ENCODE data around the gene ATP6V1D.
"Not testable (repeated sequence)": the region's sequence is repeated elsewhere in the genome, so short reads cannot be mapped to it uniquely, and the experiment has no call there.

ATP6V1D gene

GRCh38 chr14:67345583-67345982 is 14.0 kb downstream of the ATP6V1D start:
- Histone ChIP-seq H3K9me3 (ENCODE audit: insufficient read depth, low read length) (peaks cover 9% of the 10 kb centered on the region; the same call in 1 of the 2 replicates), H3K9ac (ENCODE audit: insufficient read length, low read depth) (no peak overlapping the region), H3K4me3 (ENCODE audit: insufficient read length, low read depth) (no peak overlapping the region), H3K36me3 (ENCODE audit: insufficient read depth, insufficient read length, low read length) (peaks cover 64% of the 10 kb centered on the region), H3K27me3 (ENCODE audit: insufficient read depth, insufficient read length) (no peaks in the 10 kb centered on the region), H3K4me1 (ENCODE audit: insufficient read depth, insufficient read length) (no peaks in the 10 kb centered on the region)
- DNase-seq (ENCODE audit: low read depth, low spot score) = no peak
- TF ChIP-seq SUZ12 (IDR thresholded peaks at IDR 0.05; ENCODE audit: extremely low read depth, insufficient read depth, insufficient read length) = no peak
- no peak for TF ChIP-seq YY1 (IDR thresholded peaks at IDR 0.05; ENCODE audit: insufficient read depth, insufficient read length)
- TF ChIP-seq ZNF274 (IDR thresholded peaks at IDR 0.05; ENCODE audit: low read depth, low read length) = no peak

- no peak overlapping the region for H3K9ac ChIP-seq (ENCODE audit: insufficient read length, low read depth)
These were observed 15.9 kb downstream of the ATP6V1D start for GRCh38 chr14:67343601-67344230.

GRCh38 chr14:67341231-67341630 is 18.4 kb downstream of the ATP6V1D start:
- not testable (repeated sequence) for H3K27me3 ChIP-seq (ENCODE audit: insufficient read depth, insufficient read length); DNase-seq (ENCODE audit: low read depth, low spot score); H3K4me1 ChIP-seq (ENCODE audit: insufficient read depth, insufficient read length); H3K9me3 ChIP-seq (ENCODE audit: insufficient read depth, low read length); H3K9ac ChIP-seq (ENCODE audit: insufficient read length, low read depth); H3K4me3 ChIP-seq (ENCODE audit: insufficient read length, low read depth)
- peaks cover 69% of the 10 kb centered on the region for H3K36me3 ChIP-seq (ENCODE audit: insufficient read depth, insufficient read length, low read length)

More at GRCh38 chr14:67343601-67344230, 15.9 kb downstream of the ATP6V1D start:
- TF ChIP-seq ZNF274 (IDR thresholded peaks at IDR 0.05; ENCODE audit: low read depth, low read length) (no peak), YY1 (IDR thresholded peaks at IDR 0.05; ENCODE audit: insufficient read depth, insufficient read length) (no peak), SUZ12 (IDR thresholded peaks at IDR 0.05; ENCODE audit: extremely low read depth, insufficient read depth, insufficient read length) (no peak)
- Histone ChIP-seq H3K27me3 (ENCODE audit: insufficient read depth, insufficient read length) (no peaks in the 10 kb centered on the region), H3K36me3 (ENCODE audit: insufficient read depth, insufficient read length, low read length) (peaks cover 61% of the 10 kb centered on the region), H3K4me1 (ENCODE audit: insufficient read depth, insufficient read length) (no peaks in the 10 kb centered on the region), H3K4me3 (ENCODE audit: insufficient read length, low read depth) (no peak overlapping the region), H3K9me3 (ENCODE audit: insufficient read depth, low read length) (peaks cover 9% of the 10 kb centered on the region; the same call in 1 of the 2 replicates)
- DNase-seq (ENCODE audit: low read depth, low spot score) = no peak

GRCh38 chr14:67335781-67336180 is 23.8 kb downstream of the ATP6V1D start:
- Histone ChIP-seq H3K9ac (ENCODE audit: insufficient read length, low read depth) (no peak overlapping the region), H3K4me3 (ENCODE audit: insufficient read length, low read depth) (no peak overlapping the region), H3K9me3 (ENCODE audit: insufficient read depth, low read length) (no peaks in the 10 kb centered on the region), H3K27me3 (ENCODE audit: insufficient read depth, insufficient read length) (no peaks in the 10 kb centered on the region), H3K4me1 (ENCODE audit: insufficient read depth, insufficient read length) (no peaks in the 10 kb centered on the region), H3K36me3 (ENCODE audit: insufficient read depth, insufficient read length, low read length) (peaks cover 72% of the 10 kb centered on the region)
- DNase-seq (ENCODE audit: low read depth, low spot score) = no peak
- TF ChIP-seq ZNF274 (IDR thresholded peaks at IDR 0.05; ENCODE audit: low read depth, low read length) (no peak), YY1 (IDR thresholded peaks at IDR 0.05; ENCODE audit: insufficient read depth, insufficient read length) (no peak), SUZ12 (IDR thresholded peaks at IDR 0.05; ENCODE audit: extremely low read depth, insufficient read depth, insufficient read length) (no peak)

- DNase-seq (ENCODE audit: low read depth, low spot score) = no peak
- H3K27me3 ChIP-seq (ENCODE audit: insufficient read depth, insufficient read length) = no peaks in the 10 kb centered on the region
- H3K9me3 ChIP-seq (ENCODE audit: insufficient read depth, low read length) = no peaks in the 10 kb centered on the region
- peaks cover 47% of the 10 kb centered on the region for H3K36me3 ChIP-seq (ENCODE audit: insufficient read depth, insufficient read length, low read length)
- no peaks in the 10 kb centered on the region for H3K4me1 ChIP-seq (ENCODE audit: insufficient read depth, insufficient read length)
- no peak overlapping the region for H3K9ac ChIP-seq (ENCODE audit: insufficient read length, low read depth)
- TF ChIP-seq YY1 (IDR thresholded peaks at IDR 0.05; ENCODE audit: insufficient read depth, insufficient read length) = no peak
- no peak overlapping the region for H3K4me3 ChIP-seq (ENCODE audit: insufficient read length, low read depth)
These were observed 27.1 kb downstream of the ATP6V1D start for GRCh38 chr14:67332468-67332867.

- Histone ChIP-seq H3K4me1 (ENCODE audit: insufficient read depth, insufficient read length) (no peaks in the 10 kb centered on the region), H3K9me3 (ENCODE audit: insufficient read depth, low read length) (no peaks in the 10 kb centered on the region), H3K9ac (ENCODE audit: insufficient read length, low read depth) (no peak overlapping the region), H3K27me3 (ENCODE audit: insufficient read depth, insufficient read length) (no peaks in the 10 kb centered on the region), H3K4me3 (ENCODE audit: insufficient read length, low read depth) (no peak overlapping the region), H3K36me3 (ENCODE audit: insufficient read depth, insufficient read length, low read length) (peaks cover 39% of the 10 kb centered on the region)
- TF ChIP-seq YY1 (IDR thresholded peaks at IDR 0.05; ENCODE audit: insufficient read depth, insufficient read length) (no peak), ZNF274 (IDR thresholded peaks at IDR 0.05; ENCODE audit: low read depth, low read length) (no peak), SUZ12 (IDR thresholded peaks at IDR 0.05; ENCODE audit: extremely low read depth, insufficient read depth, insufficient read length) (no peak)
- no peak for DNase-seq (ENCODE audit: low read depth, low spot score)
These were observed 28.1 kb downstream of the ATP6V1D start for GRCh38 chr14:67331368-67332125.

- DNase-seq (ENCODE audit: low read depth, low spot score); H3K27me3 ChIP-seq (ENCODE audit: insufficient read depth, insufficient read length); H3K4me3 ChIP-seq (ENCODE audit: insufficient read length, low read depth); H3K9ac ChIP-seq (ENCODE audit: insufficient read length, low read depth); H3K4me1 ChIP-seq (ENCODE audit: insufficient read depth, insufficient read length); H3K9me3 ChIP-seq (ENCODE audit: insufficient read depth, low read length): not testable (repeated sequence)
- H3K36me3 ChIP-seq (ENCODE audit: insufficient read depth, insufficient read length, low read length) = peaks cover 33% of the 10 kb centered on the region
These were observed 29.9 kb downstream of the ATP6V1D start for GRCh38 chr14:67329666-67330065.

Measured in NT2/D1 (cell line).